ENCODE data around the gene YPEL5.
"Not testable (repeated sequence)": the region's sequence is repeated elsewhere in the genome, so short reads cannot be mapped to it uniquely, and the experiment has no call there.

Gene YPEL5

DNA sequence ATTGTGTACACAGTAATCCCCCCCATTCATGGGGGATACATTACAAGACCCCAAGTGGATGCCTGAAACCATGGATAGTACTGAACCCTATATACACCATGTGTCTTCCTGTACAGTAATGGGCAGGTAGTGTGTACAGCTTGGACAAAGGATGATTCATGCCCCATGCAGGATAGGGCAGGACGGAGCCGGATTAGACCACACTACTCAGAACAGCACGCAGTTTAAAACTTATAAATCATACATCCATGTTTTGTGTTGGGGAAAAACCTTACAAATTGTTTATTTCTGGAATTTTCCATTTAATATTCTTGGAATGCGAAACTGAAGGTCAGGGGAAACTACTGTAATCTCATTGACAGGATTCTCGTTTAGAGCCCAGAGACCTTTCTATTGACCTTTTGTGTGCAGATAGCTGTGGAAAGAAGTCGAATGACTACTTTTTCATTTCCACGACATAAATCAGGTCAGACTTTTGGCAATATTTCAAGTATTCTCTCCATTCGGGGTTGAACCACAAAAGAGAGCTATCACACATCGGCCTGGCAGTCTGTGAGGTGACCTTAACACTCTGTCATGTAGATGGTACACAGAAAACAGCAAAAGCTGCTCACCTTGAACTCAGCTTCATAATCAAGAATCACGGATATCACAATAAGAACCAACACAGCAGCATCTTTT is 9.9 kb upstream of the YPEL5 start:
- in situ Hi-C loops (cut with MboI; ENCODE audit: low sequenced_read_pairs, unreplicated experiment) = no loop called here

DNA sequence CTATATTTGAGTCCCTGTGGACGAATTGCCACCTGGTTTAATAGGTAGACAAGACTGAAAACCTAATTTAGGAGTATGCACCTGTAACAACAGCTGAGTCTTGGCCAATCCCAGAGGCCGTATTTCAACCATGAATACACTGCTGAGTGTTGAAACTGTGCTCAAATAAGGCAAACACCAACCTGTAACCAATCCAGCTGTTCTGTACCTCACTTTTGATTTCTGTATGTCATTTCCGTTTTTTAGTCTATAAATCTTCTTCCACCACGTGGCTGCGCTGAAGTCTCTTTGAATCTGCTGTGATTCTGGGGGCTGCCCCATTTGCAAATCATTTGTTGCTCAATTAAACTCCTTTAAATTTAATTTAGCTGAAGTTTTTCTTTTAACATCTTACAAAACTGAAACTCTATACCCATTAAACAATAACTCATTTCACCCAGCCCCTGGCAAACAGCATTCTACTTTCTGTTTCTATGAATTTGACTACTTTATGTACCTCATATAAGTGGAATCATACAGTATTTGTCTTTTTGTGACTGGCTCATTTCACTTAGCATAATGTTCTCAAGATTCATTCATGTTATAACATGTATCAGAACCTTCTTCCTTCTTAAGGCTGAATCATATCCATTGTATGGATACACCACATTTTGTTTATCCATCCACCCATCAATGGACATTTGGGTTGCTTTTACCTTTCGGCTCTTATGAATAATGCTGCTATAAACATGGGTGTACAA is 7.5 kb upstream of the YPEL5 start:
- TF ChIP-seq, protein P1, sequence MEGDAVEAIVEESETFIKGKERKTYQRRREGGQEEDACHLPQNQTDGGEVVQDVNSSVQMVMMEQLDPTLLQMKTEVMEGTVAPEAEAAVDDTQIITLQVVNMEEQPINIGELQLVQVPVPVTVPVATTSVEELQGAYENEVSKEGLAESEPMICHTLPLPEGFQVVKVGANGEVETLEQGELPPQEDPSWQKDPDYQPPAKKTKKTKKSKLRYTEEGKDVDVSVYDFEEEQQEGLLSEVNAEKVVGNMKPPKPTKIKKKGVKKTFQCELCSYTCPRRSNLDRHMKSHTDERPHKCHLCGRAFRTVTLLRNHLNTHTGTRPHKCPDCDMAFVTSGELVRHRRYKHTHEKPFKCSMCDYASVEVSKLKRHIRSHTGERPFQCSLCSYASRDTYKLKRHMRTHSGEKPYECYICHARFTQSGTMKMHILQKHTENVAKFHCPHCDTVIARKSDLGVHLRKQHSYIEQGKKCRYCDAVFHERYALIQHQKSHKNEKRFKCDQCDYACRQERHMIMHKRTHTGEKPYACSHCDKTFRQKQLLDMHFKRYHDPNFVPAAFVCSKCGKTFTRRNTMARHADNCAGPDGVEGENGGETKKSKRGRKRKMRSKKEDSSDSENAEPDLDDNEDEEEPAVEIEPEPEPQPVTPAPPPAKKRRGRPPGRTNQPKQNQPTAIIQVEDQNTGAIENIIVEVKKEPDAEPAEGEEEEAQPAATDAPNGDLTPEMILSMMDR (IDR thresholded peaks at IDR 0.05; ENCODE audit: borderline replicate concordance, control extremely low read depth, extremely low read depth, insufficient read depth, missing control alignments) = no peak
- no peak for DNase-seq (ENCODE audit: low spot score)
- in situ Hi-C loops (cut with MboI; ENCODE audit: low sequenced_read_pairs, unreplicated experiment) = no loop called here

More for the DNA sequence above, 9.9 kb upstream of the YPEL5 start:
- TF ChIP-seq, protein P1 (IDR thresholded peaks at IDR 0.05; ENCODE audit: borderline replicate concordance, control extremely low read depth, extremely low read depth, insufficient read depth, missing control alignments) = no peak
- DNase-seq (ENCODE audit: low spot score) = no peak

DNA sequence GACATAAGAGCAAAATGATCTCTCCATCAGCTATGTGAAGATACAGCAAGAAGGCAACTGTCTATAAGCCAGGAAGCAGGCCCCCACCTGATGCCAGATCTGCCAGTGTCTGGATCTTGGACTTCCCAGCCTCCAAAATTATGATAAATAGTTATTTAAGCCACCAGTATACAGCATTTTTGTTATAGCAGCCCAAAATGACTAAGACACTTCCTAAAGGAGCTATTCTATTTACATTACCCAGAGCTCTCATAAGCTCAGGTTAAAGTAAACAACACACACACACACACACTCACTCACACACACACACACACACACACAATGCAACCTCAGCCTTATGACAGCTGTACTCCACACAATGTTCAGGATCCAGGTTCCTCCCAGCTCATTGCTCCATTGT is 5.7 kb upstream of the YPEL5 start:
- no peak for DNase-seq (ENCODE audit: low spot score)
- TF ChIP-seq, protein P1 (IDR thresholded peaks at IDR 0.05; ENCODE audit: borderline replicate concordance, control extremely low read depth, extremely low read depth, insufficient read depth, missing control alignments) = no peak
- in situ Hi-C loops (cut with MboI; ENCODE audit: low sequenced_read_pairs, unreplicated experiment) = no loop called here

DNA sequence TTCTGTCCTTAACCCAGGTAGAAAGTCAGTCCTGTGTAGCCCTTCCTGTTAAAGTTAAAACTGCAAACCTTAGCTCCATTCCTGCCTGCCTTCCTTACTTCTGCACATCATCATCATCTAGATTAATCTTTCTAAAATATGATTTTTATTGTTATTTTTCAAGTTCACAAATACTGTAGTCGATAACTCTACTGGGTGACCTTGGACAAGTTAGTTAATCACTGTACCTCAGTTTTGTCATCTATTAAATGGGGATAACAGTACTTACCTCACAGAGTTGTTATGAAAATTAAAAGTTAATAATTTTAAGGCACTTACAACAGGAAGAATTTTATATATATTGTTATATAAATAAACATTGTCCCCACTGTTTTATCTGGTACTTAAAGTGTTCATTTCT is 2.5 kb upstream of the YPEL5 start:
- in situ Hi-C loops (cut with MboI; ENCODE audit: low sequenced_read_pairs, unreplicated experiment) = no loop called here
- no peak for DNase-seq (ENCODE audit: low spot score)
- TF ChIP-seq, protein P1 (IDR thresholded peaks at IDR 0.05; ENCODE audit: borderline replicate concordance, control extremely low read depth, extremely low read depth, insufficient read depth, missing control alignments) = no peak

DNA sequence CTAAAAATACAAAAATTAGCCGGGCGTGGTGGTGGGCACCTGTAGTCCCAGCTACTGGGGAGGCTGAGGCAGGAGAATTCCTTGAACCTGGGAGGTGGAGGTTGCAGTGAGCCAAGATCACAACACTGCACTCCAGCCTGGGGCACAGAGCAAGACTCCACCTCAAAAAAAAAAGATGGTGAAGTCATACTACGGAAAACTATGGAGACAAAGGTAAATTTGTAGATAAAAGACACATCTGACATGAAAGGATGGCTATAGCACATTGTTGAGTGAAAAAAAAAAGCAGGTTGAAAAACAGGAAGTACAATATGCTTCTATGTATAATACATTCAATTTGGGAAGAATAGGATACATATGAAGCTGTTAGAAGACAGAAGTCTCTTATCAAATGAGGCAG is 1.9 kb upstream of the YPEL5 start:
- DNase-seq (ENCODE audit: low spot score); in situ Hi-C loops (cut with MboI; ENCODE audit: low sequenced_read_pairs, unreplicated experiment): not testable (repeated sequence)

DNA sequence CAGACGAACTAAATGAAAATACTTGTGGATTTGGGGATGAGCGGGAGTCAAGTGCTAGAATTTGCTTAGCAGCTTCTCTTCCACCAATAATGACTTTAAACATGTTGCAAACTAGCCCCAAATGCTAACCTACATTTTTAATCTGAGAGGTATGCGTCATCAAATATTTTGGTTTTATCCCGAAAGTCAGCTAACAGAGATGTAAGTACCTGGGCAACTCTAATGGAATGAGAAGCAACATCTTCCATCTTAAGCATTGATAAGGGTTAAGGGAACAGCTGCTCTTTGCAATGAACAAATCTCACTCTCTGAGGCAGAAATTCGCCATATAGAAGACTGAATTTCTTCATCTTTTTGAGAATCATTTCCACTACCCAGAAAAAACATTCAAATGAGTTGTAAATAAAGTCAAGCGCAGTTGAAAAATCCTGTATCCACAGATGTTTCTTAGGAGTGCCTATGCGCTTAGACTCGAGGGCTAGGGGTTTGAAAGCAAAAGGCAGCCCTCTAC is 926 bp upstream of the YPEL5 start:
- no peak for DNase-seq (ENCODE audit: low spot score)
- TF ChIP-seq, protein P1 (IDR thresholded peaks at IDR 0.05; ENCODE audit: borderline replicate concordance, control extremely low read depth, extremely low read depth, insufficient read depth, missing control alignments) = no peak
- in situ Hi-C loops (cut with MboI; ENCODE audit: low sequenced_read_pairs, unreplicated experiment) = no loop called here

DNA sequence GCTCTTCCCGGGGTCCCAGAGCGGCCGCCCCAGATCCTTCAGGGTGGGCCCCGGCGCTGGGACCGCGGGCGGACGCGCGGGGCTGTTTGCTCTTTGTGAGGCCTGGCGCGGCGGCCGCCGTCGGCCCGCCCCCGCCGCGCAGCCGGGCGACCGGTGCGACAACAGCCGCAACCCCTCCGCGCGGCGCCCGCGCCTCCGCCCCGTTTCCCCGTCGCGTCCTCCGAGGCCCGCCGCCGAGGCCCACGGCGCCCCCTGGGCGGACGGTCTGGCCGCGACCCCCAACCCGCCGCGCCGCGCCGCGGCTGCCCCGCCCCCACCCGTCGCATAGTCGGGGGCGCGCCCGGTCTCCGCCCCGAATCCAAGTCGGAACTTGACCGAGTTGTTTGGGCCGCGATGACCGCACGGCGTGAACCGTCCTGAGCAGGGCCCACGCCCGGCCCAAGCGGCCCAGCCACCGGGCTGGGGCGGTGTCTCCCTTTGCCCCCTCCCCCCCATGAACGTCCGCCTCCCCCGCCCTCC is 448 bp downstream of the YPEL5 start:
- DNase-seq (ENCODE audit: low spot score) = peak; percentile 54
- TF ChIP-seq, protein P1 (IDR thresholded peaks at IDR 0.05; ENCODE audit: borderline replicate concordance, control extremely low read depth, extremely low read depth, insufficient read depth, missing control alignments) = no peak
- in situ Hi-C loops (cut with MboI; ENCODE audit: low sequenced_read_pairs, unreplicated experiment) = no loop called here
